ENCODE results near the gene IL20RA.

Gene IL20RA

DNA sequence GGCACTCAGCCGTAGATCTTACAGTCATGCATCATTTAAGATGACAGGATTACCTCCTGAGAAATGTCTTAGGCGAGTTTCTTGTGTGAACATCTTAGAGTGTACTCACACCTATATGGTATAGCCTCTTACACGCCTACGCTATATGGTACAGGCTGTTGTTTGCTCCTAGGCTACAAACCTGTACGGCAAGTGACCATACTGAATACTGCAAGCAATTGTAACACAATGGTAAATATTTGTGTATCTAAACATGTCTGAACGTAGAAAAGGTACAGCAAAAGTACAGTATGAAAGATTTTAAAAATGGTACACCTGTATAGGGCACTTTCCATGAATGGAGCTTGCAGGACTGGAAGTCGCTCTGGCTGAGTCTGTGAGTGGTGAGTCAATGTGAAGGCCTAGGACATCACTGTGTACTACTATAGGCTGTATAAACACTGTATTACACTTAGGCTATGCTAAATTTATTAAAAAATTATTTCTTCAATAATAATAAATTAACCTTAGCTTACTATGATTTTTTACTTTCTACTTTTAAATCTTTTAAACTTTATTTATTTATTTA, 541 bp upstream of the IL20RA start:
- no peak for DNase-seq

DNA sequence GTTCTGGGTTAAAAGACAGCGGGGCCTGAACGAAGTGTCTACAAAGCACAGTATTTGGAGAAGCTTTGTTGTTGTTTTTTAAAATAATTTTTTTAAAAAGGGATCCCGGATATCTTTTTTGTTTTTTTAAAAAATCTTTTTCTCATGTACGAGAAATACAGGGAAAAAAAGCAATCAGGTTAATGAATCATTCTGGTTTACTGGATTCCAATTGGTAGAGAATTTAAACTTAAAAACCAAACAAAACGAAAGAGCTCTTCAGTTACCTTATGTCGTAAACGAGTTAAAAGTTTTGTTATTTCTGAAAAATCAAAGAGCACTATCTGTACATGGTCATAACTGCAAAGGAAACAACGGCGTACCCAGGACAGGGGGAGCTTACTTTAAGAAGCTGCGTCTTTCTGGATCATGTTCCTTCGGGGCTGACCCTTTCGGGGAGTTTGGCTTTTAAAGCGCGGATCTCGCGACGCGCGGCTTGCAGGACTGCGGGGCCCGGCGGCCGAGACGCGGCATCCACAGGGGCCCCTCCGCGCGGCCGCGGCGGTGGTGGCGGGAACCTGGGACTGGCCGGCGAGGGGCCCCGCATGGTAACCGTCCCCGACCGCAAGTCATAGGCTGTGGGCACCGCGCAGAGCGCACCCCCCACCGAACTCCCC, 927 bp downstream of the IL20RA start:
- no peak for DNase-seq

DNA sequence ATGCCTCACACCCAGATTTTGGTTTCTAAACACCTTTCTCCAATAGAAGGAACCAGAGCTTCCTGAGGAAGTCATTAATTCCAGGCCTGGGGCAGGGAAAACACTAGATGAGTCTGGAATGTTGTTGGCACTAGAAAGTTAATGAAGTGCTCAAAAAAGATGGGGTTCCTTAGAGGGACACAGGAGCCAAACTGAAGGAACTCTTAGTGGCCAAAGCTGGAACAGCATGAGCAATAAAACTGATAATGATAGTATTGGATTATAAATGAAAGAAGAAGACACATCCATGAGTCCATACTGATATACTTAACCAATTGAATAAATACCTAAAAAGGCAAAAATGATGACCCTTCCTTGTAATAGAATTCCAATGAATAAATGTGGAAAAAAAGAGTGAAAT, 4.4 kb downstream of the IL20RA start:
- DNase-seq: no peak

DNA sequence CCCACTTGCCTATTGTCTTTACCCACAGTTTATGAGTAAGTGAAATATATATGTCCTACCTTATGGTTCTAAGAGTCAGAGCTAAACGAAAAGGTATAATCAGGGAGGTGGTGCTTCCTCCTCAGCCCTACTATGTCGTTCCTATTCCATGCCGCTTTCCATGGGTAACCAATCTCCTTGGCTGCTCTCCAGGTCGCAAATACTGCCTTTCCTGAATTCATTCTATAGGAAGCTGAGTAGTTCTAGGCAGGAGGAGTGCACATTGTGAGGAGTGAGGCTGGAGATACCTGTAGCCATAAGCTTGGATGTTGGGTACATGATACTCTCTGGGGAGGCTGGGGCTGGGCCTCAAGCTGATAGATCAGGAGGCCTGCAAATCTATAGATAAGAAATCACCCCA, 5.8 kb downstream of the IL20RA start:
- no peak for DNase-seq

DNA sequence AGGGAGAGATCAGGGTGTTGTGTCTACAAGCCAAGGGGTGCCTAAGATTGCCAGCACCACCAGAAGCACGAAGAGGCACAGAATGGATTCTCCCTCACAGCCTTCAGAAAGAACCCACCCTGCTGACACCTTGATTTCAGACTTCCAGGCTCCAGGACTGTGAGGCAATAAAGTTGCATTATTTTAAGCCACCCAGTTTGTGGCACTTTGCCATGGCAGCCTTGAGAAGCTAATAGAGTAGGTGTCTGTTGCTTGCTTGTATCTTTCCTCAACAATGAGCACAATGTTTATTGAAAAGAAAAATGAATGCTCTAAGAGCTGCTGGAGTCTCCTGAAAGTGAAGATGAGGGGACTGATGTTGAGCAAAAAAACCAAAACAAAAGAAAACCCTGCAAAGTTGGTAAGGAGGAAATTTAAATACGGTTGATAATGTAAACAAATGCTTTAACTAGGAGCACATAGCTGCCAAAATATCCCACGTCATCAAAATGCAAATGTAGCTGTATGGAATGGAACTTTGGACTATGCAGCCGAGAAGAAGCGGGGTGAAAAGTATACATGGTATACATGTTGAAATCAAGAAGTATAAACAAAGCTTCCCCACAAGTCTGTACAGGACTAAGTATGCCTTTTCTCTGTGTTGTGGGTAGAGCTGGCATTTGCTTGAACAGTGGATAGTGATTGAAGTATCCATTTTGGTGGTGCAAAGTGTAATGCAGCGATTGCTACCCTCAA, 8.0 kb downstream of the IL20RA start:
- DNase-seq: no peak

DNA sequence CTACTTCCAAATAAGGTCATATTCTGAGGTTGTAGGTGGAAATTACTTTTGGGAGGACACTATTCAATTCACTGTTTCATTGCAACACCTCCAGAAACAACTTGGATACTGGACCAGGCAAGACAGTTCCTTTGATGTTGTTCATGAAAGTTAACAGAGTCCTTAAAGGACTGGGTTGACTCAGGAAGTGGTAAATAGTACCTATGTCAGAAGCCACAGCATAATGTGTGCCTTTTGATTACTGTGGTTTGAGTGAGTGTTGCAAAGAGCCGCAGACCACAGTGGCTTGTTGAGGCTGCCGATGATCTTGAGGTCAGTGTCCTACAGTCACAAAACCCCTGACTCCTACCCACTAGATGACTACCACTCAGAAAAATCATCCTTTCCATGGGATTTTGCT, 10.9 kb downstream of the IL20RA start:
- no peak for DNase-seq

DNA sequence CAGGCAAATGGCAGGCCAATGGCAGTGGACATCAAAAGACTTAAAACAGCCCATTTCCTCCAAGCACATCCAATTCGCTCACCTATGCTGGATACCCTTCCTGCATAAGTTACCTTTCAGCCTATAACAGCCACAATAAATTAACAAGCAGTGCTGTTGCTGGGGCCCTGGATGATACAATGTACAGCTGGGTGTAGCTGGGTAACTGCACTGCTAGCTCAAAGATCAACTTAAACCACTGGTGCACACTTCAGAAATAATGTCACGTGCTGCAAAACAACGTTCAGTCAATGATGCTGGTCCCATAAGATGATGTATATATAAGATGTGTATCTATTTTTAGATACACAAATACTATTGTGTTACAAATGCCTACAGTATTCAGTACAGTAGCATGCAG, 13.6 kb downstream of the IL20RA start:
- no peak for DNase-seq

DNA sequence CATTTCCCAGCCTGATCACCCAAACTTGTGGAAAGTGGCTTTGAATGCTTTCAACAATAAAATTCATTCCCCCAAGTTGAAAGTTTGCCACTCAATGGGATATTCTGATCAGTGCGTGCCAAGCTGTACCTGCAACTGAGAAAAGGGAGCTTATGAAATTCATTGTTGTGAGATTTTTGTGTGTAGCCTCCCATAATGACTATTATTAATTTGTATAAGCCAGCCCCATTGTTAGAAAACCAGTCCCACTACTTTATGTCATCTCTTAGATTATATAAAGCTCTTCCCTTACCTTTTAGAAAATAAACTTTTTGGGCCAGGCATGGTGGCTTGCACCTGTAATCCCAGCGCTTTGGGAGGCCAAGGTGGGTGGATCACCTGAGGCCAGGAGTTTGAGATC, 15.9 kb downstream of the IL20RA start:
- DNase-seq: no peak

DNA sequence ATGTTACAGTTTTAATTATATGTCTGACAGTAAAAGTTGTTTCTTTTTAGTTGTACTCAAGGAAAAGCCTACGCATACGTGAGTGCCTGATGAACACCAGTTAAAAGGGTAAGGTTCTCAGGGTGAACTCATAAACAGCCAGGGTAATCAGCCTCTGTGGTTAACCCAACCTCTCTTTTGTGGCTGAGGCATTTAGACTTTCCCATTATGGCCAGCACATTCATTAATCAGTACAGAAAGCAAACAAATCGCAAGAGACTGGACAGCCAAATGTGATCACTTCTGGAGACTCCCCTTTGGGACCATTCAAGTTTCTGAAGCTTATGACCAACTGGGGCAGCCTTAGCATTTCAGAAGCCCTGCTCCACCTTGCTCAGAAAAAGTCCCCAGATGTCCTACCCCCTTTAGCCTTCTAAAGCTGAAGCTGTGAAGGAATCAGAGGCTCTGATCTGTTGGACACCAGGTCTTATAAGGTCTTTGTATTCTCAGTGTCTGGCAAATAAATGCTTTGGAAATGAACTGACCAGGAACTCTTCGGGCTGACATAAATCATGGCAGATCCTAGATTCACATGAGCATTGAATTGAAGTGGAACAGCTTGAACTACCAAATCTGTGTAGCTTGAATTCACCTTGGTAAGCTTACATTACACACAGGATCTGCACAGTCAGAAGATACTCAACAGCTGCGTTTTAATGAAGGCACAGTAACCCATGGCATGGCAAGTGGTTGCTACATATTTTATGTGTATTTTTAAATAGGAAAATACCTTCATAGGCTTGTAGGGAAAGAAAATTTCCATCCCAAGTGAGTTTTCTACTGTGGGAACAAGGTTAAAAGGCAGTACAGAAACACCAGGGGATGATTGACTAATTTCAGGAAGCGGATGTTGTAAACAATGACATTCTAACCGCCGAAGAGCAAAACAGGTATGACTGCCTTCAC, 18.7 kb downstream of the IL20RA start:
- DNase-seq: no peak

DNA sequence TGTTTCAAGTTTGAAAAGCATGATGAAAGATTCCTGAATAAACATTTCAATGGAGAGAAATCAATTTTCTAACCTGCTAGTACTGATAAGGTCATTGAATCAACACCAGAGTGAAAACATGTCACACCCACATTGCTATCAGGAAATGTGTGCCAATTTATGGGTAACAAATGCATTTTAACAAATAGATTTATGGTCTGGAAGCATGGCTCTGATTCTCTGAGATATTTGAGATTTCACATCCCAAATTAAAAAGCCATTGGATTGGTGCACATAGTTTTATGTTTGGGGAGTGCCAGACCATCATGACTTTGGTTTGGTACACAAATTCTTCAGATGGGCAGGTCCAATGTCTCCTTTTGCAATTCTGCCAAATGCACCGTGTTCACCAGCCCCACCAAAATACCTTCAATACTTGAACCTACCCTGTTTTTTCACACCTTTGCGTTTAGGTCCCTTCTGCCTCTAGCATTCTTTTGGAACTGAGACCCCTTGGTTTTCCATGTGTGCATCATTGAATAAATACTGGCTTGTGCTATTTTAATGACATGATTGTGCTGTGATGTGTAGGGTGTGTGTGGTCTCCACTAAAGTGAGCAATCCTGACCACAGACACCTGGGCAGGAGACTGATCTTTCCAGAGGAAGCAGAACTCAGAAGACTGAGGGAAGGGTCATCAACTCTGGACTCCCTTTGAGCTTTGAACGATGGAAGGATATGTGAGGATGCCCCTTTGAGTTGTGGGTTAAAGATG, 20.4 kb downstream of the IL20RA start:
- DNase-seq: no peak

DNA sequence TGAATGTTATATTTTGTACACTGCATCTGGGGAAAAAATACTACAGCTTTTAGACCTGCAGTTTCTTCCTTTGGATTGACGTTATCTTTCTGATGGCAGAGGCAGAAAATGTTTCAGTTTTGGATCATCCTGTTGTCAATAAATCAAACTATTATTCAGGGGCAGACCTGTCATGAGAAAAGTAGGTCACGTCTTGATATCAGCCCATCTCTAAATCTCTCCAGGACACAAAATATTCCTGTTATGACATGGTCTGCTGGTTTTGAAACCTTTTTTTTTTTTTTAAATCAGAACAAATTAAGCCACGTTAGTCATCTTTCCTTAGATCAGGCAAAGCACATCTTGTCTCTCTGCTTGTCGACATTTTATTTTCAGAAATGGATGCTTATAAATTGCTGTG, 24.0 kb downstream of the IL20RA start:
- DNase-seq: no peak

DNA sequence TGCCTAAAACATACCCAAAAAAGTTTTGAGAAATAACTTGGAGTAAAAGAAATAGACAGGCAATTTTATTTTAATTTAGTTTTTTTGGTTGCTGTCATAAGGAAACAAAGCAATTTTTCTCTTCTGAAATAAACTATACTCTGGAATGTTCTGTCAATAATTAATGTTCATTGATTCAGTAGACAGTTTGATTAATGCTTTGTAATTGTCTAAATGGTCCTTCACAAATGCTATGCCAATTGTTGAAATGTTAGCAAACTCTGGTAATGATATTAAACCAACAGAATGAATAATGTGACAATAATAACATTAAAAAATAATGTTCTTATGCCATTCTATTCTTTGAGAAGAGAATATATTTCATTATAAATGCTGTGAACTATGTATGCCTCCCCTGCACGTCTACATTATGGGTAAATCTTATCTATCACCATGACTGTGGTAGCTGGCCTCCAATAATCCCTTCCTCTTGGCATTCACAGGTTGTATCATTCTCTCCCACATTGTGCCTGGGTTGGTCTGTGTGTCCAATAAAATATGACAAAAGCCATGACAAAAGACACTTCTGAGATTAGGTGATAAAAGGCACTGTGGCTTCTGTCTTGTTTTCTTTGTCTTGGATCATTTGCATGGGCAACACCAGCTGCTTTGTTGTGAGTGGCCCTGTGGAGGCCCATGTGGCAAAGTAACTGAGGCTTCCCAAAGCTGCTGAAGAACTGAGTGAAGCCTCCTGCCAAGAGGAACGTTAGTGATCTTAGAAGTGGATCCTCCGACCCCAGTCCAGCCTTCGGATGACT, 25.1 kb downstream of the IL20RA start:
- no peak for DNase-seq

DNA sequence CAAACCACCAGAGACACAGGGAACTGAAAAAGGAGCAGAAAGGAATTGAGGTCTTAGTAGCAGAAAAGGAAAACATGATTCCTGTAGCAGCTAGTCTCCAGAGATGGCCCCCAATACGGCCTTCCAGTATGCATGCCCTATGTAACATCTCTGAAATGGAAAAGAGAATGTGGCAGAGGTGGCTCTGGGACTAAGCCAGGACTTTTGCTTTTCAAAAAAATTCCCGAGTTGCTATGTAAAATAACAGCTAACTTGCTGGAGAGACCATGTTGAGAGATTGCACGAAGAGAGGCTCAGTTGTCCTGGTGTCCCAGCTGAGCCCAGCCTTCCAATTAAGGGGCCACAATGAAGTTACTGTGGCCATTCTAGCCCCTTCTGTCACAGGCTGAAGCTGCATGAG, 27.7 kb downstream of the IL20RA start:
- no peak for DNase-seq

DNA sequence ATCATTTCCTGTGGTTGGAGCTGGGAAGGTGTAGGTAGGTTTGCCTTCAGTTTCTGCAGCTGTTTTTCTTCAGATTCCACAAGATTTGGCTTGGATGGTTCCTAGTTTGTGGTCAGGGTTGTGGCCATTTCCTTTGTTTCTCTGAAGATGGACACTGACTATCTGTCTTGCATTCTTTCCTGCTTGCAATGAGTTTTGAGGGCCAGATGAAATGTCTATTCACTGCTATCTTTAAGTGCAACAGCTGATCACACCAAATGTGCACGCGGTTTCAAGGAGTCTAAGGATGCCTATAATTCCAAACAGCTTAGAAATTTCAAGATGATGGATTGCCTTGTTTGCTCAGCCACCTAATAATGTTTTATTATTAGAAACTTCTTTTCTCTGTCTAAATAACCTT, 28.4 kb downstream of the IL20RA start:
- no peak for DNase-seq

DNA sequence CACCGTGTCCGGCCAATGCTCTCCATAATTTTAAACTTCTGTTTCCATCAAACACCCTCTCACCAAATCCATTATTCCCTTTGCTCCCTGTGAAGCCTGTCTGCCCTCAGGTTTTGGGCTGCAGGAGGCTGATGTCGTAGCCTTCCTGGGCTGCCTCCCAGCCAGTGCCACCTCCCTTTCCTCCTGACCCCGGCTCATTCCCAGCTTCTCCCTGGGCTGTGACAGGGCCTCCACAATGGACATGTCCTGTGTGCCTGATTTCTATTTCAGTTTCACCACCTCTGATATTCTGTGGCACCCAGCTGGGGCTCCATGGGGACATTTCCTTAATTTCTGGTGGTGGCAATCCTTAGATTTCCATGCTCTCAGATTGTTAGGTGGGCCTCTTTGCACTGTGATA, 28.8 kb downstream of the IL20RA start:
- no peak for DNase-seq

DNA sequence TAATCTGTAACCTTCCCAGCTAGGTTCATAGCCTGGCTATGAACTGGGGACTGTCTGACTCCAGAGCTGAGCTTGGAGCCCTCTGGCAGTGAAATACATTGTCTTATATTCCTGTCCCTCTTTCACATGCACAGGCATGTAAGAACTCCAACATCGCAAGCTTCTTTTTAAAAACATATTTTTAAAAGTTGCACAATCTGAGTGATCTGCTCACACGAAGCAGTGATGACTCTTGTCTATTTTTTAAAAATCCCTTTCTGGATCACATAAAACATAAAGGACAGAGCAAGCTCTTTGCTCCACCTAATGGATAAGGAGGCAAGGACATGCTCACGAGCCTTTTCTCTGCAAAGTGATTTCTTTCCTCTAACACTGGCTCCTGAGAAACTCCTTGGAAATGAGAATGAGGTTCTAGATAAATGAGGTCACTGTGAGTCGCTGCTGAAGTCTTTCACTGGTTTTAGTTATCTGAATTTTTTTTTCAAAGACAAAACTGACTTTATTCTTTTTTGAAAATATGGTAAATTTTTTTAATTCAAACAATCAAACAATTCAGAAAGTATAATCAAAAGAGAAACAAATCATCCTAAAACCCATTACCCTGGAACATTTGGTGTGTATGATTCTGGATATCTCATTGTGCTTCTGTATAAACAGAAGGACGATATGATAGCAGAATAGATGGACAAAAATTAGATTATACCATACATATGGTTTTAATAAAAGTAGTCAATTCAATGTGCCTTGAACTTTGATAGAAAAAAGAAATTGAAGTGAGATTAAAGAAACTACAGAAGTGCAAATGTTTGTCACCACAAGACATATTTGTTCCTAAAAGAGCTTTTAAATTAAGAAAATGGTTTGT, 30.8 kb downstream of the IL20RA start:
- DNase-seq: no peak

DNA sequence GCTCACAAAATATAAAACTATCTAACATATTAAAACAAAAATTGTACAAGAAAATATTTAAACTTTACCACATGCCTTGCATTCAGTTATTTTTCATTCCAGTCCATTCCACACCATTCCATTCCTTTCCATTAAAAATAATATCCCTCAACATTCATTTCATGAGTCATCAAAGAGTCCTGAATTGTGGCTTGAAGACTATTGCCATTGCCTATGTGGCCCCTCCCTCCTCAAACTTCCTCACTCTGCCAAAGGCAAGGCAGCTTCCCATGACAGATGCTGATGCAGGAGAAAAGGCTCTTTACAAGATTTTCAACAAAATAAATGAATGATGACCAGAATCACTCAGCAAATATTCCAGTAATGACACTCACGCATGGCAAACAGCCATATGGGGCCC, 31.7 kb downstream of the IL20RA start:
- no peak for DNase-seq

DNA sequence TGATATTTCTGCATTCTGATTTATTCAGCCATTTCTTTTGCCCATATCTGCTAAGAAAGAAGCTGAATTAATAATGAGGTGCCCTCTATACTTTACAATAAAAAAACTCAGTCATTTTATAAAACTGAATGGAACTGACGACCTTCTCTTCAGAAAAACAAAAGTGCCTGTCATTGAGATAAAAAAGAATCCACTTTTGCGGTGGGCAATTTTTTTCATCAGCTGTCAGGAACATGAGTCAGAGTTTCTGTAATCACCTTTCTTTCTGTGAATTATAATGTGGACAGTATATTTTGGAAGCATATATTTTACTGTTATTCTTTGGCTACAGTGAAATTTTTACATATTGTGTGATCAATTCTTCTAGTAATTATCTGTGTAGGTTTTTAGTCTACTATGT, 33.4 kb downstream of the IL20RA start:
- DNase-seq: no peak

DNA sequence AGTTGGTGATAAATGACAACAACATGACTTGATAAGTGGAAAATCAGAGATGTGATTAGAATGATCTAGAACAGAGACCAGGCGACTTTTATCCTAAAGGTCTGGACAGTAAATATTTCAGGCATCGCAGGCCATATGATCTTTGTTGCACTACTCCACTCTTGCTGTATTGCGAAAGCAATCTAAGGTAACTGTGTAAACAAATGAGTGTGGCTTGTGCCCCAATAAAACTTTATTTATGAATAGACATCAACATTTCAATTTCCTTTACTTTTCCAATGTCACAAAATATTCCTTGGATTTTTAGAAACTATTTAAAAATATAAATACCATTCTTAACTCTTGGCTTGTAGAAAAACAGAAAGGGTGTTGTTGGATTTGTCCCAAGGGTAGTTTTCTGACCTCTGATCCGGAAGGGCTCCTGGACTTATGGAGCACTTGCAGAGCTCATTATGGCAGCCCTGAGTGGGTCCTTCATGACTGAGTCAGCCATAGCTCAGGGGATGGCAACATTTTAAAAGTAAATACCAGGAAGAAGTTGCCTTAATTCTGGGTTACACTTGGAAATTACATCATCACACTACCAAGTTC, 34.5 kb downstream of the IL20RA start:
- DNase-seq: no peak

DNA sequence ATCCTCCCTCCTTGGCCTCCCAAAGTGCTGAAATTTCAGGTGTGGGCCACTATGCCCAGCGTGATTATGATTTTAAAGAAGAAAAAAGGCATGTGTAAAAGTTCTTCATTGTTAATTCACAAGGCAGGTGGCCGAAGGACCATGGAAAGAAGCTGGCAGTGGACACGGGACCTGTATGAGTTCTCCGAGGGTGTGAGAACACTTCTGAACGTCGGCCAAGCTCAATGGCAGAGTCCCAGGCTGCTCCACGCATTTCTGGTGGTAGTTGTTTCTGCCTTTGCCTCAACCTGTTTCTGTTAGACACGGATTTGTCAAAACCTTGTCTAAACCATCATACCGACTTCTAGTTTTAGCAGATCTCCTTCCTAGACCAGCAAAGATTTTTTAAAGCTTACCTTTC, 36.6 kb downstream of the IL20RA start:
- no peak for DNase-seq

Data from NCI-H2227 treated with DMSO at 0.1 percent for 48 hours (cell line).